T-helper 1 cell treated with Interleukin-12 subunit alpha and Interleukin-12 subunit beta and Interleukin-4 antibody, amounts not matched to agents 30 μg/mL and 1 μg/mL, for 36 hours (primary cell): ENCODE measurements around the gene OSBPL10.

ENCODE experiments used
- H3K27ac Mint-ChIP-seq: one replicate; pipeline ENCODE4 v1.8.0; 2021; ENCODE audit warnings: mild to moderate bottlenecking, mixed read lengths
- H3K27me3 Mint-ChIP-seq: one replicate; pipeline ENCODE4 v1.8.0; 2021; ENCODE audit warnings: low read depth, mixed read lengths
- H3K36me3 Mint-ChIP-seq: one replicate; pipeline ENCODE4 v1.8.0; 2021; ENCODE audit warnings: low read depth, mixed read lengths
- H3K4me1 Mint-ChIP-seq: one replicate; pipeline ENCODE4 v1.8.0; 2021; ENCODE audit warnings: low read depth, mixed read lengths
- H3K4me3 Mint-ChIP-seq: one replicate; pipeline ENCODE4 v1.8.0; 2021; ENCODE audit warnings: mild to moderate bottlenecking, moderate library complexity, mixed read lengths
- H3K9me3 Mint-ChIP-seq: one replicate; pipeline ENCODE4 v1.8.0; 2021; ENCODE audit warnings: mixed read lengths

OSBPL10 gene

DNA sequence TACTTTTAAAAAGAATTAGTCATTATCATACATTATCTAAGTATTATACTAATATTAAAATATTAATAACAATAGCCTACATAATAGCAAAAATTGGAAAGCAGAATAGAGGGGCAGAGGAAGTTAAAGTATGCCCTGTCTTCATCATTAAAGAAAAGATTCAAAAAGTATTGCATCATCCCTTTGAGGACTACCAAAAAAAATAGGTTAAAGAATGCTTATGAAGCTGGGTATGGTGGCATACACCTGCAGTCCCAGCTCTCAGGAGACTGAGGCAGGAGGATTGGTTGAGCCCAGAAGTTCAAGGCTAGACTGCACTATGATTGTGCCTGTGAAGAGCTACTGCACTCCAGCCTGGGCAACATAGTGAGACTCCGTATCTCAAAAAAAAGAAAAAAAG is 240.7 kb downstream of the OSBPL10 start:
- Mint-ChIP-seq H3K36me3 (no peaks in the 10 kb centered on the region), H3K27me3 (peaks cover 5% of the 10 kb centered on the region), H3K4me1 (peaks cover 1% of the 10 kb centered on the region), H3K9me3 (peaks cover 4% of the 10 kb centered on the region), H3K27ac (no peak overlapping the region), H3K4me3 (no peak overlapping the region)

DNA sequence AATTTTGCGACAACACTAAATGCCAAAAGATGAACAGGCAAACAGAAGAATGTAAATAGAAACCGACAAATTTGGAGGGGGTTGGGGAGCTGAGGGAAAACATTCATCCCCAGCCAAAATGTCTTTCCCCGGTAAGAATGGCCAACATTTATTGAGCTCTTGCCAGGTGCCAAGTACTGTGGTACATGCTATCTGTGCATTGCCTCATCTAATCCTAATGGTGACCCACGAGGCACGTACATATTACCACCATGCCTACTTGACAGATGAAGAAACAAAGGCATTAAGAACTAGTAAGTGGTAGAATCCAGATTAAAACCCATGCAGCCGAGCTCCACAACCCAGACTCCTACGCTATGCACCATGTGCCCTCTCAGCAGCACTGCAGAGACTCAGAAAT is 242.7 kb downstream of the OSBPL10 start:
- no peaks in the 10 kb centered on the region for H3K36me3 Mint-ChIP-seq
- H3K27me3 Mint-ChIP-seq, result peaks cover 5% of the 10 kb centered on the region
- no peak overlapping the region for H3K4me3 Mint-ChIP-seq
- peaks cover 2% of the 10 kb centered on the region for H3K4me1 Mint-ChIP-seq
- peaks cover 4% of the 10 kb centered on the region for H3K9me3 Mint-ChIP-seq
- H3K27ac Mint-ChIP-seq, result no peak overlapping the region

DNA sequence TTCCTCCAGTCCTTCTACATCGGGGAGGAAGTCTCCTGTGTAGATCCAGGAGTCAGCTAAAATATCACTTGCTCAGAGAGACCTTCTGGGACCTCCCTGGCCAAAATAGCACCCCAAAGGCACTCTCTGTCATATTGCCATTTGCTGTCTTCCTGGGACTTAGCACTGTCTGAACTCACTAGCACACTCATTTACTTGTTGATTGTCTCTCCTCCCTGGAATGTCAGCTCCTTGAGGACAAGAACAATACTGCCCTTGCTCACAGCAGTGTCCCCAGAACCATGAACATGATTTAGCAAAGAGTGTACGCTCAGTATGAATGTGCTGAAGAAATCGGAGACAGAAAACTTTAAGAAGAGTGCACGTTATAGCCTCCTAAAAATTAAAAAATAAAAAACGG is 245.4 kb downstream of the OSBPL10 start:
- Mint-ChIP-seq H3K36me3 (no peaks in the 10 kb centered on the region), H3K4me3 (no peak overlapping the region), H3K4me1 (peaks cover 2% of the 10 kb centered on the region), H3K27me3 (peaks cover 5% of the 10 kb centered on the region), H3K27ac (no peak overlapping the region), H3K9me3 (no peaks in the 10 kb centered on the region)

DNA sequence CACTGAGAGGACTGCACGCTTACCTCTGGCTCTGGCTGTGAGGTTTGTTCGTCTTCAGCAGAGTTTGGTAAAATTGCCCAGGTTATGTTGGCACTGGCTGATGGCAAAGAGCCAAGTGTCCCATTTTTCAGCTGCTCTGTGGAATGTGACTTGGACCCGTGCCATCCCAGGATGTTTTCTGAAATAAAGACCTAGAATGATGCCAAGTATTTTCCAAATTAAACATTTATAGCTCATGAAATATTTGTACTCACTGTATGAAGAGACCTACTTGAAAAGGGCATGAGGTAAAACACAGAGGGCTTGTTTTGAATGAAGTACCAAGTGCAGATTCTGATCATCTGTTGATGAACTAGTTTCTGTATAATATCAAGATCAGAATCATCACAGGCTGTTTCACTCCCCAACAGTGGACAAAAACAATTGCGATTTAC is 247.8 kb downstream of the OSBPL10 start:
- H3K27me3 Mint-ChIP-seq, result peaks cover 5% of the 10 kb centered on the region
- H3K36me3 Mint-ChIP-seq, result no peaks in the 10 kb centered on the region
- no peak overlapping the region for H3K27ac Mint-ChIP-seq
- H3K9me3 Mint-ChIP-seq, result peaks cover 4% of the 10 kb centered on the region
- H3K4me3 Mint-ChIP-seq, result no peak overlapping the region
- peaks cover 2% of the 10 kb centered on the region for H3K4me1 Mint-ChIP-seq

DNA sequence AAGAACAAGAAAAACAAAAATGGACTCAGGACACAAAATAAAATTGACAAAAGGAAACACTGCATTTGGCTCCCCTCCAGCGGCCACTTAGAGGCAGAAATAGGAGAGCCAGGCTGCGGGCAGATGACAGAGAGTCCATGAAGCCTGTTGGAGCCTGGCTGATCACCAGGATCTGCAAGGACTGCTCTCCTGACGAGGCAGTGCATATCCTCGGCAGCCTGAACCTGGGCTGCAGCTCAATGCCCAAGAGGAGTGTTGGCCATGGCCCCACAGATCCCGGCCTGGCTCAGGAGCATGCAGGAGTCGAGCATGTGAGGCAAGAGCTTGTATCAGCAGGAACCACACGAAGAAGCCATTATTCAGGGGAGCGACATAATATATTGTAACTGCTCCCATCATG is 248.5 kb downstream of the OSBPL10 start:
- peaks cover 4% of the 10 kb centered on the region for H3K9me3 Mint-ChIP-seq
- peaks cover 2% of the 10 kb centered on the region for H3K4me1 Mint-ChIP-seq
- H3K27ac Mint-ChIP-seq, result no peak overlapping the region
- no peak overlapping the region for H3K4me3 Mint-ChIP-seq
- peaks cover 5% of the 10 kb centered on the region for H3K27me3 Mint-ChIP-seq
- H3K36me3 Mint-ChIP-seq, result no peaks in the 10 kb centered on the region

DNA sequence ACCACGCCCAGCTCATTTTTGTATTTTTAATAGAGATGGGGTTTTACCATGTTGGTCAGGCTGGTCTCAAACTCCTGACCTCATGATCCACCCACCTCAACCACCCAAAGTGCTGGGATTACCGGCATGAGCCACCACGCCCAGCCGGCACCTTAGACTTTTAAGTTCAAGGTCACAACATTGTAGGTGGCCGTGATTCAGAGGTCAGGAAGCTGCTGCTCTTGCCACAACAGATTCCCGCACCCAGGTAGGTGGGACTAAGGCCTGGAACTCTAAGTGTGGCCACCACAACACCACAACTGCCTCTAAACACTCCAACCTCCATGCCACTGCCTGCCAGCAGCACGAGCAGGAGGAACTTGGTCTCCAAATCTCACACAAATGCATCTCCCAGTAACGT is 251.5 kb downstream of the OSBPL10 start:
- H3K36me3 Mint-ChIP-seq, result no peaks in the 10 kb centered on the region
- no peak overlapping the region for H3K4me3 Mint-ChIP-seq
- peaks cover 3% of the 10 kb centered on the region for H3K4me1 Mint-ChIP-seq
- no peak overlapping the region for H3K27ac Mint-ChIP-seq
- H3K9me3 Mint-ChIP-seq, result peaks cover 4% of the 10 kb centered on the region
- H3K27me3 Mint-ChIP-seq, result no peaks in the 10 kb centered on the region

DNA sequence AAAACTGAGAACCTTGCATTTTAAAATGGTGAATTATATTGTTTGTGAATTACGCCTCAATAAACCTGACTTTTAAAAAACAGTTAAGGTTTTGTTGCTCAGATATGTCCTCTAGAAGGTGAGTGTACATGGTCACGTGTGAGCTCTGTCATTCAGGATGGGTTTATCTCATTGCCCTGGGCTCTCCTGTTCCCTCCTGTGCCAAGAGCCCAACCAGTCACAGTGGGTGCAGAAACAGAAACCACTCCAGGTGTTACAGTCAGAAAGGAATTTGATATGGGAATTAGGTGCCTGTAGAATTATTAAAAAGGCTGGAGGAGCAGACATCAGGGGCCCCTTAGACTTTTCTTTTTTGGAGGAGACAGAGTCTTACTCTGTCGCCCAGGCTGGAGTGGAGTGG is 252.0 kb downstream of the OSBPL10 start:
- H3K9me3 Mint-ChIP-seq, result peaks cover 4% of the 10 kb centered on the region
- no peak overlapping the region for H3K27ac Mint-ChIP-seq
- no peaks in the 10 kb centered on the region for H3K36me3 Mint-ChIP-seq
- peaks cover 3% of the 10 kb centered on the region for H3K4me1 Mint-ChIP-seq
- H3K27me3 Mint-ChIP-seq, result no peaks in the 10 kb centered on the region
- no peak overlapping the region for H3K4me3 Mint-ChIP-seq

DNA sequence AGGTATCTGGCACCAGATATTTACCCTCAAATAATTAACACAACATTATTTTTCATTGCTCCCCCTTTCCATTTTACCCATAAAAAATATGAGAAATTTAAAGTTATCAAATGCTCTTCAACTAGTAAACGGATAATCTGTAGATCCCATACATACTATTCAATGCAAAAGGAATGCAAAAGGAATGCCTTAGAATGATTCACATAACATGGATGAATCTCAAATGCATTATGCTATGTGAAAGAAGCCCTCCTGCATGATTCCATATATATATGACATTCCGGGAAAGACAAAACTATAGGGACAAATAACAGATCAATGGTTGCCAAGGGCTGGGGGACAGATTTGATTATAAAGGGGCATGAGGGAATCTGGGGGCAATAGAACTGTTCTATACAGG is 252.7 kb downstream of the OSBPL10 start:
- peaks cover 5% of the 10 kb centered on the region for H3K4me1 Mint-ChIP-seq
- no peaks in the 10 kb centered on the region for H3K36me3 Mint-ChIP-seq
- no peaks in the 10 kb centered on the region for H3K27me3 Mint-ChIP-seq
- no peak overlapping the region for H3K4me3 Mint-ChIP-seq
- no peak overlapping the region for H3K27ac Mint-ChIP-seq
- peaks cover 4% of the 10 kb centered on the region for H3K9me3 Mint-ChIP-seq

DNA sequence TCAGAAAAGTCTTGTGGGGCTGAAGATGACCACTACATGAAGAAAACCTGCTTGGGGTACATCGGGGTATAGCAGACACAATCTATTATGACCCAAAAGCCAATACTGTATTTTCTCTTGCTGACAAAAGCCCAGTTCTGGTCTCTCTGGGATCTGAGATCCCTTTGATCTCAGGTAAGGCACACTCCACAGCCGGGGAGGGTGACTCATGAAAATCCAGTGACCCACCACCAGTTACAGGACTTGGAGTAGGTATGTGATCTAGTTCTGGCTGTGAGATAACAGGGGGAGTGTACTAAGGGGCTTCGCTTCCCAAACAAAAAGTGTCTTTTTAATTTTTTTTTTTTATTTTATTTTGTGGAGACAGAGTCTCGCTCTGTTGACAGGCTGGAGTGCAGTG is 255.1 kb downstream of the OSBPL10 start:
- H3K9me3 Mint-ChIP-seq, result peaks cover 4% of the 10 kb centered on the region
- no peaks in the 10 kb centered on the region for H3K27me3 Mint-ChIP-seq
- no peak overlapping the region for H3K27ac Mint-ChIP-seq
- H3K4me1 Mint-ChIP-seq, result peaks cover 5% of the 10 kb centered on the region
- H3K36me3 Mint-ChIP-seq, result no peaks in the 10 kb centered on the region
- H3K4me3 Mint-ChIP-seq, result no peak overlapping the region

DNA sequence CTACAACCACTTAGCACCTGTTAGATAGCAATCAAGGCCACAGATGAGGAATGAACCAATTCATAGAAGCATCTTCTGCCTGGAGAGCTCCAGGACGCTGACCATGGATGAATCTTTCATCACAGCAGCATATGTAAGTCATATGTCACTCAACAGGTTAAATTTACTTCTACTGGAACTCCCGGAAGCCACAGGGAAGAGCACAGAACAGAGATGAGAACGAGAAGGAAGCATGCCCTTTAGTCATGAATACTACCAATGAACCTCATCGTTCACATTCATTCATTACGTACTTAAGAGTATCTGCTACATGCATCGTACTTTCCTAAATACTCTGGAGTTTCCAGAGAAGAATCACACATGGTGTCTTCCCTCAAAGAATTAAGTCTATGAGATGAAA is 255.5 kb downstream of the OSBPL10 start:
- Mint-ChIP-seq H3K4me3 (no peak overlapping the region), H3K9me3 (peaks cover 4% of the 10 kb centered on the region), H3K27ac (no peak overlapping the region), H3K36me3 (no peaks in the 10 kb centered on the region), H3K4me1 (peaks cover 5% of the 10 kb centered on the region), H3K27me3 (no peaks in the 10 kb centered on the region)

DNA sequence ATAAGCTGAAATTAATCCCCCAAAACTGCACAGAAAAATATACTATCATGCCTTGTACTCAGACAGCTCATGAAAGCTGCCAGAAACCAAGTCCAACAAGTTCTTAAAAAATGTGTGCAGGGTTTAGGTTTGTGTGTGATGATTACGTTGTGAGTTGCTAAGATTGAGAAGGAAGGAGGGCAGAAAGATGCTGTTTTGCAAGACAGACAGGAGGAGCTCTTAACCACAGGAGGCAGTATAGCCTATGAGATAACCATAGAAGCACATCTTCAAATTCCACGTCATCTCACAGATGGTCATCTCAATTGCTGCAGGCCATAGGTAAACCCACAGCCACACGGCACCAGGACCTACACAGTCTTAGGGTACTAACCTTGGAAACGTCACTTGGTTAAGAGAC is 256.4 kb downstream of the OSBPL10 start:
- Mint-ChIP-seq H3K36me3 (no peaks in the 10 kb centered on the region), H3K4me1 (peaks cover 5% of the 10 kb centered on the region), H3K9me3 (peaks cover 4% of the 10 kb centered on the region), H3K4me3 (no peak overlapping the region), H3K27ac (no peak overlapping the region), H3K27me3 (no peaks in the 10 kb centered on the region)

DNA sequence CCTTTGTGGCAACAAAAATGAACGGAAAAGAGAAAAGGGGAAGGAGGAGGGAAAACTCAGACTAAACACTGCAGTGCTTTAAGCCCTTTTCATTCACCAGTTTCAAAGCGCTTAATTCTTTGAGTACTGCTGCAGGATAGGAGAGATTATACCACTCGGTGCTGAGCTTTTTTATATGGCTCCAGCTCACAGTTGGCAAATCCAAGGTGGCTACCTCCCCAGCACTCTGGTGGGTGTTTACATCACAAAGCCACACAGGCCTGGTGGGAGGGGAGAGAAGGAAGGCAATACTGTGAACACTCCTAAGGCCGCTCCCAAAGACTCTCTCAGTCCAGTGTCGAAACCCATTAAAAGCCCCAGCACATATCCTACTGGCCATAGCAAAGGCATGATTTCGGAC is 256.9 kb downstream of the OSBPL10 start:
- H3K4me3 Mint-ChIP-seq, result no peak overlapping the region
- peaks cover 4% of the 10 kb centered on the region for H3K9me3 Mint-ChIP-seq
- no peak overlapping the region for H3K27ac Mint-ChIP-seq
- no peaks in the 10 kb centered on the region for H3K36me3 Mint-ChIP-seq
- H3K27me3 Mint-ChIP-seq, result no peaks in the 10 kb centered on the region
- H3K4me1 Mint-ChIP-seq, result peaks cover 5% of the 10 kb centered on the region

DNA sequence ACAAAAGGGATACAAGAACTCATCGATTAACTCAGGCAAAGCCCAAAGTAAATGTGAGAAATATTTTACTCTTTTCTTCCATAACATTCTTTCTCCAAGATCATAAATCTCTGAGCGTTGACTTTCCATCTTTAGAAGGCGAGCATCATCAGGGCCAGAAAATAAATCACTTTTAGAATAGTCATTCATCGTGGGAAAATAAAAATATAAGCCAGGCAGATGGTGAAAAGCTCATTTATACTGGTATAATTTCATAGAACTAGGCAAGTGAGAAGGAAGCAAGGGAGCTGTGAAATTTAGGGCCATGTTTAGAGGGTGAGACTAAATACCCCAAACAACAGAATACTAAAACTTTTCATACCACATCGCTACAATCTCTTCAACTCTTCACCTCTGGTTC is 257.4 kb downstream of the OSBPL10 start:
- Mint-ChIP-seq H3K27ac (no peak overlapping the region), H3K9me3 (peaks cover 4% of the 10 kb centered on the region), H3K36me3 (no peaks in the 10 kb centered on the region), H3K27me3 (no peaks in the 10 kb centered on the region), H3K4me3 (no peak overlapping the region), H3K4me1 (peaks cover 5% of the 10 kb centered on the region)

DNA sequence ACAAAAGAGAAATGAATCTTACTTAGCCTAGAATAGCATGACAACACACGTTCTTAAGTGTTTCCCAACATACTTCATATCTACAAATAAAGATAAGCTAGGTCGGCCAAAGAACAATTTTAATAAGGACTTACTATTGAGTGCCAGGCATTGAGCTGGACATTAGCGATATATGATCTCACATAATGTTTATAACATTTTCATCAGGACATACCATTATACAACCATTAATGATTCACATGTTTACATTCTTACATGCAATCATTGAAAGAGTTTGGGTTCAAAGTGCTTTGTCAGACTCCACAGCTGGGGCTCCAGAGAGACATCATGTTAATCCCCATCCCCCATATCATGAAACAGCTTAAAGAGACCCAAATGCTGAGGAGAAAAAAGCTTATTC is 259.4 kb downstream of the OSBPL10 start:
- Mint-ChIP-seq H3K9me3 (no peaks in the 10 kb centered on the region), H3K4me1 (peaks cover 5% of the 10 kb centered on the region), H3K36me3 (no peaks in the 10 kb centered on the region), H3K27me3 (no peaks in the 10 kb centered on the region), H3K27ac (no peak overlapping the region), H3K4me3 (no peak overlapping the region)

DNA sequence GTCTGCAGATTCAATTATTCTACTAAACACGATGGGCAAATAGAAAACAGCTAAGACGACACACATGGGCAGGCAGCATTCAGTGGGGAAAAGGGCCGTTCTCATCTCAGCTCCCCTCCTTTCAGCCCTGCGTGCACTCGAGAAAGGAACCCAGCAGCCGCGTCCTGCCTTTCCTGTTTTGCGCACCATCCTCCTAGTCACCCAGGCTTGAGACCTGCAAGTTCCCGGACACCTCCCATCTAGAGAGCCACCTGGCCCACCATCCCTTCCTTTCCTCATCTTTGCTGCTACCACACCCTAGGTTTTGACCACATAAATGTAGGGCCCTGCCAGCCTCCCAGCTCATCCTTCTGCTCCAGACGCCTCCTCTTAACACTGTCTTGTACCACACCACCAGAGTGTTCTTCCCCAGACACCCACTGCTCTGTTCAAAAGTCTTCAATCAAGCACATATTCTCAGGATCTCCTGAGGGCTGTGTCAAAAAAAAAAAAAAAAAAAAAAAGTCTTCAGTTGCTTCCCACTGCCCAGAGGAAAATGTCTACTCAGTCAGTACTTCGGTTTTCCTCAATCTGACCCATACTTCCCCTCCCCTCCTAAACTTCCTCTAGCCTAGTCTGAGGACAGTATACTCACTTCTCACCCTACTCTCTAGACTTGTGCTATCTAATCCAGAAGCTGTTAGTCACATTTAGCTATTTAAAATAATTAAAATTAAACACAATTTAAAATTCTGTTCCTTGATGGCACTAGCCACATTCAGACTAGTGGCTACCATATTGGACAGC is 266.4 kb downstream of the OSBPL10 start:
- H3K27ac Mint-ChIP-seq, result no peak overlapping the region
- no peak overlapping the region for H3K4me3 Mint-ChIP-seq
- no peaks in the 10 kb centered on the region for H3K27me3 Mint-ChIP-seq
- peaks cover 10% of the 10 kb centered on the region for H3K4me1 Mint-ChIP-seq
- no peaks in the 10 kb centered on the region for H3K9me3 Mint-ChIP-seq
- peaks cover 2% of the 10 kb centered on the region for H3K36me3 Mint-ChIP-seq

DNA sequence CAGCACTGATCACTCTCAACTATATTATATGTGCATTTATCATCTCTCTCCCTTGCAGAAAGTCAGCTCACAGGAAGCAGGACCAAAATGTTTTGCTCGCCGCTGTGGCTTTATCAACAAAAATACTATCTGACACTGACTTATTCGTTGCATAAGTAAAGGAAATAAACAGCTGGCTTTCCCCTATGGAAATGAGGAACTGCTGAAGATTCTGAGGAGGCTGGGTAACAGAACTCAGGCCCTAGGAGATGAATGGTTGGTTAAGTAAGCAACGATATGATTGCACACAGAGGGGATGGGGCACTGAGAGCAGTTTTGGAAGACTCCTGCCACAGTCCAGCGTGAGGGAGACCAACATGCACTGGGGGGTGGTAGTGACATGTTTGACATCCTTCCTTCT is 267.2 kb downstream of the OSBPL10 start:
- Mint-ChIP-seq H3K9me3 (no peaks in the 10 kb centered on the region), H3K27me3 (no peaks in the 10 kb centered on the region), H3K27ac (no peak overlapping the region), H3K4me3 (no peak overlapping the region), H3K36me3 (peaks cover 2% of the 10 kb centered on the region), H3K4me1 (peaks cover 10% of the 10 kb centered on the region)
